B cell (primary cell): ENCODE measurements around the gene AOPEP.

Experiments
- CTCF ChIP-seq: fragments of 200-600 bp; IDR thresholded peaks from one replicate; pipeline ENCODE4 v1.8.0; 2022; ENCODE audit warnings: antibody characterized with exemption, mild to moderate bottlenecking
- EZH2 ChIP-seq: IDR thresholded peaks from 2 replicates; pipeline ENCODE4 v1.6.1; 2012; ENCODE audit warnings: borderline replicate concordance, low read depth, mild to moderate bottlenecking, moderate library complexity, low read length; ENCODE audit not compliant: insufficient read depth, poor library complexity, severe bottlenecking

GRCh38 chr9:94801234-94801633, 74.7 kb downstream of the AOPEP start:
- TF ChIP-seq CTCF (no peak), EZH2 (no peak)
